ENCODE data around the gene KCNMA1. TPM values are rescaled to one million over a fixed set of nuclear protein-coding genes. Genes with fewer than 3 reads are reported as not detected.

The KCNMA1 gene
- total RNA-seq, 4 donors from 2014 or later, result 68.4 to 170 (median 119) TPM

DNA sequence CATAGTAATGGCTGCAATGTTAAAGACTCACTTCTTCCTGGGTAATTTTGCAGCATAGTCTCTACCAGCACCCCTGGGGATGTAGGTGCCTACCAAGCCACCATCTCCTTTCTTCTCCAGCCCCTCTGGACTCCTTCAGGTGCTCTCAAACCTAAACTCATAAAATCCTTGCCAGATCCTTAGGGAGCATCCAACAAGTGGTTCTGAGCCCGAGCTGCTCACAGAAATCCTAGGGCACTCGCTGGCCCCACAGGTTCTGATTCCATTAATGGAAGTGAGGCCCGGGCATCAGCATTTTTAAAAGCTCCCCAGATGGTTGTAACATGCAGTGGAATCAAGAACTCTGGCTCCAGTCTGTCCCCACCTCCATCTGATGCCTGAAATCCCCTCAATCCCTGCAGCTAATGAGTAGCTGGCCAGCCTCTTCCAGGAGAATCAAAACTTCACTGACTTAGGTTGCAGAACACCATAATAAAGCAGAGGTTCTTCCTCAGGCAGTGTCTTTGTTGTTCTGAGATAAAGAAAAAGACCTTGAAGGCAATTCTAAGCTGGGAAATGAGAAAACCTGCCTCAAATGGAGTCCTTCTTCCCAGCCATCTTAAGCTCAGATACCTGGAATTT, 336.8 kb downstream of the KCNMA1 start:
- Histone ChIP-seq H3K36me3 (no peaks in the 10 kb centered on the region), H3K4me1 (no peaks in the 10 kb centered on the region), H3K9me3 (no peaks in the 10 kb centered on the region), H3K27ac (no peak overlapping the region), H3K4me3 (no peak overlapping the region), H3K27me3 (no peaks in the 10 kb centered on the region)
- intact Hi-C loops (cut with DNase I; ENCODE audit: low total_unique reads) (loop anchor here (5.0 kb wide), 1 partner anchor 1088 kb away; no protein-coding TSS in a partner anchor), in situ Hi-C loops (cut with MboI; ENCODE audit: low pct_ligation_motif_present in 1 of 4, low pct_unique_long_range_greater_than_20kb in 1 of 4, low sequenced_read_pairs in 3 of 4) (no loop called here)
- 78% methylated on average over 3 of the region's 3 CpGs; no CpG with 5 or more reads in 1 of the 2 donors for WGBS, 2 donors (ENCODE audit: low coverage in 1 of 2)
- DNase-seq, result no peak
- TF ChIP-seq POLR2A (IDR thresholded peaks at IDR 0.05) (no peak), EP300 (IDR thresholded peaks at IDR 0.05; ENCODE audit: low read depth) (no peak), POLR2AphosphoS5 (IDR thresholded peaks at IDR 0.05) (no peak)
- TF ChIP-seq, protein P1, sequence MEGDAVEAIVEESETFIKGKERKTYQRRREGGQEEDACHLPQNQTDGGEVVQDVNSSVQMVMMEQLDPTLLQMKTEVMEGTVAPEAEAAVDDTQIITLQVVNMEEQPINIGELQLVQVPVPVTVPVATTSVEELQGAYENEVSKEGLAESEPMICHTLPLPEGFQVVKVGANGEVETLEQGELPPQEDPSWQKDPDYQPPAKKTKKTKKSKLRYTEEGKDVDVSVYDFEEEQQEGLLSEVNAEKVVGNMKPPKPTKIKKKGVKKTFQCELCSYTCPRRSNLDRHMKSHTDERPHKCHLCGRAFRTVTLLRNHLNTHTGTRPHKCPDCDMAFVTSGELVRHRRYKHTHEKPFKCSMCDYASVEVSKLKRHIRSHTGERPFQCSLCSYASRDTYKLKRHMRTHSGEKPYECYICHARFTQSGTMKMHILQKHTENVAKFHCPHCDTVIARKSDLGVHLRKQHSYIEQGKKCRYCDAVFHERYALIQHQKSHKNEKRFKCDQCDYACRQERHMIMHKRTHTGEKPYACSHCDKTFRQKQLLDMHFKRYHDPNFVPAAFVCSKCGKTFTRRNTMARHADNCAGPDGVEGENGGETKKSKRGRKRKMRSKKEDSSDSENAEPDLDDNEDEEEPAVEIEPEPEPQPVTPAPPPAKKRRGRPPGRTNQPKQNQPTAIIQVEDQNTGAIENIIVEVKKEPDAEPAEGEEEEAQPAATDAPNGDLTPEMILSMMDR (IDR thresholded peaks at IDR 0.05), result no peak

DNA sequence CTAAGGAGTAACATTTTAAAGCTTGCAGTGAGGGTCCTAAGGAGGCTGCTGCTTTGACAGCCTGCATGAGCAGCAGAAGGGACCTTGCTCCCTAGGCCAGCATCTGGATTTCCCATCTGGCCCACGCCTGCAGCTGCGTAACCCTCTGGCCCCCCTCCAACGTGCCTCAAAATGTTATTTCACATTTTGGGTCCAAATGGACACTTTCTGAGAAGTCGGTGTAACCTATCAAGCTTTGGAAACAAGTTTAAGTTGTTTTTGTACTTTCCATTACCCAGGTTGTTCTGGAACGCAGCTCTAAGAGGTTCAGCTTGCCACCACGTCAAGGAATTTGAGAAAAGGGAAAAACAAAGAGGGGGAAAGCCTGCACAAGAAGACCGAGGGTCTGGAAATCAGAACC, 338.3 kb downstream of the KCNMA1 start:
- Histone ChIP-seq H3K27me3 (no peaks in the 10 kb centered on the region), H3K9me3 (no peaks in the 10 kb centered on the region), H3K36me3 (no peaks in the 10 kb centered on the region), H3K4me1 (peaks cover 0 to 3% (median 0%) of the 10 kb centered on the region in 4 donors), H3K4me3 (no peak overlapping the region), H3K27ac (no peak overlapping the region)
- intact Hi-C loops (cut with DNase I; ENCODE audit: low total_unique reads) (no loop called here), in situ Hi-C loops (cut with MboI; ENCODE audit: low pct_ligation_motif_present in 1 of 4, low pct_unique_long_range_greater_than_20kb in 1 of 4, low sequenced_read_pairs in 3 of 4) (no loop called here)
- WGBS, 2 donors (ENCODE audit: low coverage in 1 of 2), result 64 to 68% methylated on average over 5 to 7 of the region's 7 CpGs
- DNase-seq, result no peak
- TF ChIP-seq POLR2AphosphoS5 (IDR thresholded peaks at IDR 0.05), result no peak
- TF ChIP-seq EP300 (IDR thresholded peaks at IDR 0.05; ENCODE audit: low read depth), result no peak
- TF ChIP-seq POLR2A (IDR thresholded peaks at IDR 0.05), result no peak
- TF ChIP-seq, protein P1 (IDR thresholded peaks at IDR 0.05), result no peak

DNA sequence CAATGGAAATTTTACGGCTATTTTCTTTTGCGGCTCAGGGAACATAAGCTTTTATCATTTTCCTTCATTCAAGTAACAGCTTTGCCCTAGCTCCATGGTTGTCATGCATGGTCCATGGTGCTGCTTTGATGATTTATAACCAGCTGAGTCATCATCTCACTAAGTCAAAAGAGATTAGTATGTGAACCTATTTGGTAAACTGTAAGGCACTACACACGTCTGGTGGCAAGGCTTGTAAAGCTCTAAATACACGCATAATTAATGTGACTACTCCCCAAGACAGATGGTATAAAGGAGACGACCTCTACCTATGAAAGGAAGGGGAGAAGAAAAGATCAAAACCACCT, 340.2 kb downstream of the KCNMA1 start:
- H3K4me1 ChIP-seq, result peaks cover 0 to 3% (median 0%) of the 10 kb centered on the region in 4 donors
- H3K27me3 ChIP-seq, result no peaks in the 10 kb centered on the region
- no peaks in the 10 kb centered on the region for H3K36me3 ChIP-seq
- in situ Hi-C loops (cut with MboI; ENCODE audit: low pct_ligation_motif_present in 1 of 4, low pct_unique_long_range_greater_than_20kb in 1 of 4, low sequenced_read_pairs in 3 of 4), result no loop called here
- no peak overlapping the region for H3K27ac ChIP-seq
- no peaks in the 10 kb centered on the region for H3K9me3 ChIP-seq
- TF ChIP-seq POLR2A (IDR thresholded peaks at IDR 0.05), result no peak
- no peak for TF ChIP-seq POLR2AphosphoS5 (IDR thresholded peaks at IDR 0.05)
- TF ChIP-seq EP300 (IDR thresholded peaks at IDR 0.05; ENCODE audit: low read depth), result no peak
- TF ChIP-seq, protein P1 (IDR thresholded peaks at IDR 0.05), result no peak
- intact Hi-C loops (cut with DNase I; ENCODE audit: low total_unique reads), result no loop called here
- WGBS, 2 donors (ENCODE audit: low coverage in 1 of 2), result 48% methylated on average over 5 of the region's 5 CpGs
- DNase-seq, result no peak
- no peak overlapping the region for H3K4me3 ChIP-seq

DNA sequence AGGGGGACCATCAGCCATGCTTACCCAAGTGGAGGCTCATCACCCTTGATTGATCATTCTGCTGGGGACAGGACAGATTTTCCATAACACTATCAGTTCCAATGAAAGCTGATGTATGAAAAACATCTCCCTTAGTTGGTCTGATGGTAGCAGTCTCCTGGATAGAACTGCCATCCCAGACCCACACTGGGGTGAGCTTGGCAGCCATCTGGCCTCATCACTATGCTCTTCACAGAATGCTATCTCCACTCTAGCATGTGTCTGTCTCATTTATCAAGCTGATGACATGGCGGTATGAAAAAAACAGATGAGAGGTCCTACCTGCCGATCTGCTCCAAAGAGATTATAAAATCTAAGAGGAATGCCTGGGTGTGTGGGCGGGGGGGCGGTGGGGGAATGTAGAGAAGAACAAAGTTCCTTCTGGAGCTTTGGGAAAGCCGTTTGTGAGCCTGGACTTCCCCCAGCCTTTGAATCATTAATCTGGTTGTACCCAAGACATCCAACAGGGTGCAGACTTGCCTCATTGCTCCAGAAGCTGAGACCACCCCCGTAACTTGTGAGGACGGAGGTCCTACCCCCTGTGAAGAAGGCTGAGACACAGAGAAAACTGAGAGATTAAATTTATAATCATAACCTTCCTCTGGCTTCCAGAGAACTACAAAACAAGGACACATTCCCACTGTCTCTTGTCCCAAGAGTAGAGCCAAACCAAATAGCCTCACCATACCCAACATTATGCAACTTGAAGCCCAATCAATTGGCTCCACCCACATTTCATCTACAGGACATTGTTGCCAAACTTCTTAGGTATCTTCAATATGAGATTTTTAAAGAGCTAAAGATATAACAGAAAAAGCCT, 340.8 kb downstream of the KCNMA1 start:
- Histone ChIP-seq H3K4me1 (peaks cover 0 to 3% (median 0%) of the 10 kb centered on the region in 4 donors), H3K27me3 (no peaks in the 10 kb centered on the region), H3K4me3 (no peak overlapping the region), H3K27ac (no peak overlapping the region), H3K9me3 (no peaks in the 10 kb centered on the region), H3K36me3 (no peaks in the 10 kb centered on the region)
- no peak for TF ChIP-seq POLR2A (IDR thresholded peaks at IDR 0.05)
- TF ChIP-seq, protein P1 (IDR thresholded peaks at IDR 0.05), result no peak
- no peak for TF ChIP-seq POLR2AphosphoS5 (IDR thresholded peaks at IDR 0.05)
- TF ChIP-seq EP300 (IDR thresholded peaks at IDR 0.05; ENCODE audit: low read depth), result no peak
- DNase-seq, result no peak
- intact Hi-C loops (cut with DNase I; ENCODE audit: low total_unique reads) (no loop called here), in situ Hi-C loops (cut with MboI; ENCODE audit: low pct_ligation_motif_present in 1 of 4, low pct_unique_long_range_greater_than_20kb in 1 of 4, low sequenced_read_pairs in 3 of 4) (no loop called here)
- WGBS, 2 donors (ENCODE audit: low coverage in 1 of 2), result 55 to 56% methylated on average over 5 to 6 of the region's 7 CpGs
